ENCODE data around the gene MINDY4. TPM values are rescaled to one million over a fixed set of nuclear protein-coding genes. Genes with fewer than 3 reads are reported as not detected.

MINDY4 gene
- total RNA-seq, 1 experiment from 2014 or later = 7.6 TPM

DNA sequence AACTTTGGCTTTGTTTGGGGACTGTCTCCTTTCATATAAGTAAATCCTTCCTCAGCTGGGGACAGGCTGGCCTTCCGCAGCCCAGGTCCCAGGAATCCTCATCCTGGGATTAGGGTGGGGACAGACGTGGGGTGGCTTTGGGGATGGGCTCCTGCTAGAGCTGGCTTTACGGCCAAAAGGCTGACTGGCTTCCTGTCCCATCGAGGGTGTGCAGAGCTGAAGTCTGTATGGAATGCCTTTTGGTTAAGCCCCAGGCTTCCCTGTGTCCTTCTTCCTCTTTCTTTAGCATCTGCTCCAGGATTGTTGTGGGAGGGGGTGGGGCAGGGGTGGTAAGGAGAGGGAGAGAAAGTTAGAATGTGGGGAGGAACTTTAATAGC, 81.1 kb downstream of the MINDY4 start:
- no peak for DNase-seq (ENCODE audit: low spot score)

DNA sequence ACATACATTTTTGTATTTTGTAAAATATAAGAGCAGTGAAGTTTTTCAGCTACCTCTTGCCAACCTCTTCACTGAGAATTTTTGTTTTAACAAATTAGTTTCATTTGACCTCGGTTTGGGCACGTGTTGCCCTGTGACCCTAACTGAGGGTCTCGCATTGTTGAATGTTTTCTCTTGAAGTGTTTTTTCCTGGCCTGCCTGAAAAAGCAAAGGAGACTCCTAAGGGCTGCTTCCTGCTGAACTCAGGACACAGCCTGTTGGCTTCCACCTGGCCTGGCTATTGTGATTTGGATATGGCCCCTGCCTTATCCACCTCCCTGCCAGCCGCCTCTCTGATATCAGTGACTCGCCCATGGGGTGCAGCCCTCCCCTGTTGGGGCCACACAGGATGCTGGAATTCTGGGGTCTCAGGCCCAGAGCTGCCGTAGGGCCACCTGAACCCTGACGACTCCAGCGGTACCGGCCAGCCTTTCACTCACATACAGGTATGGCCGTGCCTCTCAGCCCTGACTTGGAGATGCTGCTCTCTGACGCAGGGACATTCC, 81.6 kb downstream of the MINDY4 start:
- DNase-seq (ENCODE audit: low spot score) = no peak

DNA sequence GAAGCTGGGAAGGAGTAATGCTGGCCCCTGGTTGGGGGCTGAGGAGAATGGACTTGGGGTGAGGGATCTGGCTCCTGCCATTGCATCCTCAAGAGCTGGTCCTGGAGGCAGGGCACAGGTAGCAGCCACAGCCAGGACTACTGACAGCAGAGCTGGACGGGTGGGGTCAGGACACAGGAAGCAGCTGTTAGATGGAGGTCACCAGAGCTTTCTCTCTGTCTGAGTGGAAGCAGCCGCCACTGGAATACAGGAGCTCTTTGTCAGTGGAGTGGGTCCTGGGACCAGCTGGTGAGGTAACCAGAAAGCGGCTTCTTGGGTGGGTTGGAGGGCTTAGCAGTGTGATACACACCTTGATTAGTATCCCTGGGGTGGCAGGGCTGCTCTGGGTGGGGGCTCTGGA, 82.4 kb downstream of the MINDY4 start:
- no peak for DNase-seq (ENCODE audit: low spot score)

DNA sequence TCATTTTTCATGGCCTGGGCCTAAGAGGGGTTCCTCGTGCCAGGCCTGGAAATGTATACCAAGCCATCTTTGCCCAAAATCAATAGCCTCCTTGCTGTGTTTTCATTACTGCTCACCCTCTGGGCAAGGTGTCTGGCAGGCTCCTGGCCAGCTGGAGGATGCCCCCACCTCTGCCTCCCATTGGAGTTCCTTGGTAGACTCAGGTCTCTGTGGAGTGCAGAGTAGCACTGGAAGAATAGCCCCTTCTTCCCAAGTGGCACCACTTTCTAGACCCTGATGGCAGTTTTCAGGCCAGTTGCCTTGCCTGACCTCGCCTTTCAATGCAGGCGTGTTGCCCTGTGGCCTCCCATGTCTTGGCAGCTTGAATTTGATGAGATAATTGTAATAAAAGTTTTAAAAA, 84.7 kb downstream of the MINDY4 start:
- DNase-seq (ENCODE audit: low spot score) = no peak

DNA sequence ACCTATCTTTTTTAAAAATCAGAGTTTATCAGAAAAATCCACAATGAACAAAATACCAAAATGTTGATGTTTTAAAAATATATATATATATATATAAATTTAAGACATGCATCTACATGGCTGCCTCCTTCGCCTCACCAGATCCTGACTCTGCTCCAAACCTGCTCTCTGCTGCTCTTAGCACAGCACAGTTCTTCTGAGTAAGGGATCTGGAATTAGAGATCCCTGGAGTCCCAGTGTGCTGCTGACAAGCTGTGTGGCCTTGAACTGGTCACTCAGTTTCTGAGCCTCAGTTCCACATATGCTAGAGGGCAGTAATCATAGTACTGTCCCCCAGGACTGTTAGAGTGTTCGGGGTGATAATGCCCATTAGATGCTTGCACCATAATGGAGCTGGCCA, 87.4 kb downstream of the MINDY4 start:
- DNase-seq (ENCODE audit: low spot score) = no peak

DNA sequence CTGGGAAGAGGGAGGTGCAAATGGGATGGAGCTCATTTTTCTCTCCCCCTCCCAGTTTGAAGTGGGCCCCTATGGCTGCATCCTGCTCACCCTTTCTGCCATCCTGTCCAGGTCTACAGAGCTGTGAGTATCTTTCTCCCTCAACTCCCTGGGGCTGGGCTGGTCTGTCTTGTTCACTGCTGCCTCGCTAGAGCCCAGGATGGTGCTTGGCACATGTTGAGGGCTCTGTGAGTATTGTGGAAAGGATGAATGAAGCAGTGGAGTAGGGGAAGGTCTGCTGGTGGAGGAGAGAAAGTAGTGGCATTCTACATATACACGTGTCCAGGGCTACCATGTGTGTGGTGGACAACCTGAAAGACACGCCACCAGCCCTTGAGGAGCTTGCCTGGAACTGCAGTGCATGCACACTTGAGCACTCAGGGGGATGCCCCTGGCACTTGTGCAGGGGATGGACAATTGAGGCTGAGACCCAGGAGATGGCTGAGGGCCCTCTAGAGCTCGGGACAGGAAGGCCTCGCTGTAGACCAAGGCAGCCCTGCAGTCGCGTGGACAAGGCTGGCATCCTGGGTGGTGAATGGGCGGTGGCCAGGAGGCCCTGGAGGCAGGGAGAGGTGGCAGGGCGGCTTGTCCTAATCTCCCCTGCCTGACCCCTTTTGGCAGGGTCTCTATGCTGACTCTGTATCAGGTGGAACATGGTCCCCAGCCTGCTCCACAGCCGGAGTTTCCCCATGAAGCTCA, 88.2 kb downstream of the MINDY4 start:
- DNase-seq (ENCODE audit: low spot score) = no peak

DNA sequence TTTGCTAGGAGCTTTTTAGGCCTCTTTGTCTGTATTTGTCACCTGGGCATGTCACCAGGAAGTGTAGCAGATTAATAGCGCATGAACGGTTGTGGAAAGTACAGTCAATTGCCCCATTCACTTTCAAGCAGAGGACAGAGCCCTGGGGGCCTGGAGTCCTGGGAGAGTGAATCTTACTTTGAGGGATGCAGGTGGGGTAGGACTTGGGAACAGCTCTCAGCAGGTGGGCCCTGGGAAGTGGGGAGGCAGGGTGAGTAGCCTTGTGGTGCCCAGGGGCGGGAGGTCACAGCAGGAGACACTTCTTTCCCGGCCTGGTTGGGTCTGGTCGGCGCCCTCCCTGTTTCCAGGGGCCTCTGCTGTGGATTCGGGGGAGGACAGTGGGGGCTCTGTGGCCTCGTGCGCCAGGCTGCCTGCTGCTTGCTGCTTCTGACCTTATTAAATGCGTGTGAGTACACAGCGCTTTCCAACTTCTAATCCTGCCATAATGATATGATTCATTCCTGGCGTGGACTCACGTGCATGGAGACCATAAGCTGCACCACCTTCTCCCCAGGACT, 88.8 kb downstream of the MINDY4 start:
- DNase-seq (ENCODE audit: low spot score) = no peak

DNA sequence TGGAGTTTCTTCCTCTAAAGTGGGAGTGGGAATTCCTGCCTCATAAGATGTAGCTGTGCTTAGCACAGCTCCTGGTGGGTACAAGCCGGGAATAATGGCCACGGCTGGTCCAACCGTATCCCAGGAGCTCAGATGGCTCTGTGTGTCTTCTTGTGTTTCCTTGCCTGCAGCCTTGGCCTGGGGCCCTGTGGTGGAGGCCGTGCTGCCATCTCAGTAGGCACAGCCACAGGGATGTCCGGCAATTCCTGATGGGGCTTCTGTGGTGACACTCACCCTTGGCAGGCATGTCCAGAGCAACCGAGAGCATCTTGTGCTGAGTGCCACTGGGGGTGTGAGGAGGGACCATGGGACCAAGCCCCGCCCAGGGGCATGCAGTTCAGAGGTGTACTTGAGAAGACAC, 90.4 kb downstream of the MINDY4 start:
- no peak for DNase-seq (ENCODE audit: low spot score)

DNA sequence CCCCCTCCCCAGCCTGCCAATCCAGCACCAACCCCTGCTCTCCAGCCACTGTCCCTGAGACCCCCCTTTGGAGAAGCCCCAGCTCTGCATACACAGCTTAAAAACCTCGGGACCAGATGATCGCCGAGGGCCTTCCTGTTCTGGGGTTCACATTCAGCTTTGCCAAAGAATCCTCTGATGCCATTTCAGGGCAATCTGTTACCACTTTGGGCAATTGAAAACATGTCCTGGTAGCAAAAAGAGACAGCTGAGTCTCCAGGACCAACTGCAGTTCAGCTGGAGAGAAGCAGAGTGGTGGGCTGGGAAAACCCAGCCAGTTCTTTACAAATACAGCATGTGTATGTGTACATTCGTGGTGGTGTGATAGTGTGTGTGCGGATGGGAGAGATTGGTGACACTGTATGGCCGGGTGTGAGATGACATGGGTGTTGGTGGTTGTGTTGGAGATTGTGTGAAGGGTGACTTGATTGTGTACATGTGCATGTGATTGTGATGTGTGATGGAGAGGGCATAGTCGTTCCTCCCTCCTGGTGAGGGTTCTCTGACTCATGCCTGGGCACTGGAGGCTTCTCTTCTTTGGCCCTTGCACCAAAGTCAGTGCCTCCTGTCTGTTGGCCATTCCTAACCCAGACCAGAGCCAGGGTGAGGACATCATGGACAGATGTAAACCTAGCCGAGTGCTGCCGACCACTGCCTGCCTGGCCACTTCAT, 91.9 kb downstream of the MINDY4 start:
- DNase-seq (ENCODE audit: low spot score) = no peak

DNA sequence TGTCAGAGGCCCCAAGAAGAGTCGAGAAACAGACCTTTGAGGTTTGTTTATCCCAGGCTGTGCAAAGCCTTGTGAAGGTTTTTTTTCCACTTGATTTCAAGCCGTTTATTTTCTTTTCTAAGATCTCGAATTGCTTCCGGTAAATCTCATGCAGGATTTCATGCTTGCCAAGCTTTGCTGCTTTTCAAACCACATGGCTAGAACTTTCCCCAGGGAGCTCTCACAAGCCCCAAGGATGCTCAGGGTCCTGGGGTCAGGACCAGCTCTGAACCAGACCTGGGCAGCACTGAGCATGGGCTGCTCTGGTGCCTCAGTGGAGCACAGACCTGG, 92.5 kb downstream of the MINDY4 start:
- DNase-seq (ENCODE audit: low spot score) = no peak

DNA sequence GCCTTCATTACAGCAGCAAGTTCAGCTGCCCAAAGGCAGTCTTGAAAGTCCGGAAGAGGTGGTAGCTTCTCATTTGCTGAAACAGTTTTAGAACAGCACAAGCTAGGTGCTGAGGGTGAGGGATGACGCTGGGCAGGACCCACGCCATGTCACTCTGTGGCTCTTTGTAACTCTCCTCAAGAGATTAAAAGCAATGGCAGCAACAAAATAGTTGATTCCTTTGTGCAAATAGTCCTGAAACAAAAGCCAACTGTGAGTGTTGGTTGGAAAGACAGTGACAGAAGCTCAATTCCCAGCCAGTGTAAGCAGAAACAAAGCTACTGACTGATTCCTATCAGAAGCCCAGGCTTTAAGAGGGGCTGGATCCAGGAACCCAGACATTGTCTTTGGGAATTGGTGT, 92.9 kb downstream of the MINDY4 start:
- no peak for DNase-seq (ENCODE audit: low spot score)

DNA sequence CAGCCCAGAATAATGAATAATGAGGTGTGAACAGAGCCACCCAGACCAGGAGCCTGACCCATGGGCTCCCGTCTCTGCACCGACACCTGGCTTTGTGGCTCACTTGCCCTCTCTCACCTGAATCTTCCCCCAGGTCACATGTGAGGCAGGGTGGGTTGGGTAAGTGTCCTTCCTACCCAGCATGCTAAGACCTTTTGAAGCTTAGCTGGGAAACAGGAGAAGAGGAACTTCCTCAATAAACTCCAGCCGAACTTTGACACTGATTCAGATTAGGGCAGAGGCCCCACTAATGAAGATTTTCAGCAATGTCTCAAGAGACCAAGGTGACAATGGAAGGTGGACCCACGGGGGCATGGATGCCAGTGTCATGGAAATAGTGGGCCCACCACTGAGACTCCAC, 93.9 kb downstream of the MINDY4 start:
- DNase-seq (ENCODE audit: low spot score) = no peak

DNA sequence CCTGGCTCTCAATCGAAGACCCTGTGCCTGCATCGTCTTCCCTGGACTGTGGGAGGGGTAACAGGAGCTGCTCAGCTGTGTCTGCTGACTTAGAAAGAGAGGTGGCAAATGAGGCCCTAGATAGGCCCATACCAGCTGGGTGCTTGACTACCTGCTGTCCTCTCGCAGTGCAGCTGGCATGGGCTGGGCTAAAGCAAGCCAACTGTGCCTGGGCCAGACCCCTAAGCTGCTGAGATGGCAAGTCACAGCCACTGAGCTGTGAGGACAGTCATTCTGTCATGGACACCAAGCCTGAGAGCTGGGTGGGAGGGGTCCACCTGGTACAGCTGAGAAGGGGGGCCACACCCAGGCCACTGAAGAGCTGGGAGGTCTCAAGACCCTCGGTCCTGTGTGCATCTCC, 94.6 kb downstream of the MINDY4 start:
- no peak for DNase-seq (ENCODE audit: low spot score)

DNA sequence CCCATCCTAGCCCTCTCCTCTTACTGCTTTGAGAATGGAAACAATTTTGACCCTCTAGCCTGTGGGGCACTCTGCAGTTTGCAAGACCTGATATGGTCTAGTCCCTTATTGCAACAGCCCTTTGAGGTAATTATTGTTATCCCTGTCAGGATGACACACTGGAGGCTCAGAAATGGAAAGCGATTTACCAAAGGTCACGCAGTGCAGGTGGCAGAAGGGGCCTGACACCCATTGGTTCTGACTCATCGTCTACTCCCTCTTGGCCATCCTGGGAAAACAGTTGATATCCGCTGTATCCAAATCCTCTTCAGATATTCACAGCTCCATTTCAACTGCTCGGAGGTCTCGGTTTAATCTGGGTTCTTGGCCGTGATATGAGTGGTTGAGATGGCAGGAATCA, 95.7 kb downstream of the MINDY4 start:
- DNase-seq (ENCODE audit: low spot score) = peak; percentile 23

DNA sequence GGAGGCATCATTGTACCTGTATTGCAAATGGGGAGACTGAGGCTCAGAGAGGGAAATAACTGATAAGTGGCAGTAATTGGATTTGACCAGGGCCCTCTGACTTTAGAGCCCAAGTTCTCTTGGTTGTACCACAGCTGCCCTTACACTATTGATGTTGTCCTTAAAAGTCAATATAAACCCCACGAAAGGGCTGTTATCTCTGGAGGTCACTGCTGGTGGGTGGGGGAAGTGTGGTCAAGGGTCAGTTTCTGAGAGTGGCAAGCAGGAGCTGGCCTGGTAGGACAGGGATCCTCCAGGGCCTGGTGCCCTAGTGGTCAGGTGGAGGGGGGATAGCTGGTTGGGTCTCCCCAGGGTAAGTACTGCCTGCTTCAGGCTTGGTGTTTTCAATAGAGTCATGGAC, 96.3 kb downstream of the MINDY4 start:
- no peak for DNase-seq (ENCODE audit: low spot score)

DNA sequence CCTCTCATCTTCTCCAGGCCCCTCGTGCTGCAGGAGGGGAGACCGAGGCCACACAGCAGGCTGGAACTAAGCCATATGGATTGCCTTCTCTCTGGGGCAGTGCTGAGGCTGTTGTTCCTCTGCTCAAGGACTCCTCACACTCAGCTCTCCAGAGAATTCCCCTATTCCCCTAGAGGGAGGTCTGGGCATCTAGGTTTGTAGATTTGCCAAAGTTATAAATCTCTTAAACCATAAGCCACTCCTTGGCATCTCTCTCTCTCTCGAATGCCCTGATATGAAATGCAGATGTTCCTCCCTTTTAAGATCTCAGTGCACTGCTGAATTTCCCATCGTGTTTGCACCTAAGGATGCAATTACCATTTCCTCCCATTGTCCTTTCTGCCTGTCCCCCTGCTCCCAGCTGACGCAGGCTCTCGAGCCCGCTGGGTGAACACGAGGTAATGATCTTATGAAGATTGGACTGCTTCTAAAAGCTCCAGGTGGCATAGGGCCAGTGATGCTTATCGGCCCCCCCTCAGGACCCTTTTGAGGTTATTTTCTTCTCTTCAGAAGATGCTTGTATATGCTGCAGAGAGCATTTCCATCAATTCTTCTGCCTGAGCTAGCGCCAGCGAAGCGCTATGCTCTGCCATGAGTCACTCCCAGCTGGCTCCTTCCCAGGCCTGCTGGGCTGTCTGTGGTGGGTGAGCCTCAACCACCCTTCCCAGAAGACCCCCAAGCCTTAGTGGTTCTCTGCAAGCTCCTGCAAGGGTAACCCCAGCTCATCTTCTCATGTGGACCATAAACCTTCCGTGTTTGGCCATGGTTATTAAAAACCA, 98.8 kb downstream of the MINDY4 start:
- DNase-seq (ENCODE audit: low spot score) = peak; percentile 64

DNA sequence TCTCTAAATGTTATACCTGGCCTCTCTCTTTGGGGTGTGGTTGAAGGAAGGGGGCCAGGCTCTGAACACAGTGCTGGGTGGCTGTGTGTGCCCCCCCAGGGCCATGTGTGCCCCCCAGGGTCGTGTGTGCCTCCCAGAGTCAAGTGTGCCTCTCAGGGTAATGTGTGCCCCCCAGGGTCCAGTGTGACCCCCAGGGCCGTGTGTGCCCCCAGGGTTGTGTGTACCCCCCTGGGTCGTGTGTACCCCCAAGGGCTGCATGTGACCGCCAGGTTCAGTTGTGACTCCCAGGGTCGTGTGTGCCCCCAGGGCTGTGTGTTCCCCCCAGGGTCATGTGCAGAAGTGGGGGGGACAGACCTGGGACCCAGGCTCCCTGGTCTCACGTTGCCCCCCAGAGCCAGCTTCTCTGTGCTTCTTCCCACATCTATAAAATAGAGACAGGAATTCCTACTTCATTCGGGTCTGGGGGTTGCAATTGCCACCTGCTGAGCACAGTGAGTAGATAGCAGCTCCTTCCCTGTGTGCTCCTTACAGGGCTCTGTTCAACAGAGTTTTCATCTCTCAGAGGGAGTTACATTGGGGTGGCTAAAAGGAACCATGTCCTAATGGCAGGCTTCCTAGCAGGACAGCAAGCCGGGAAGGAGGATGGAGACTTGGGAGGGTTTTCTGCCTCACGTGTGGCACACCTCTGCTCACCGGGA, 99.8 kb downstream of the MINDY4 start:
- no peak for DNase-seq (ENCODE audit: low spot score)

DNA sequence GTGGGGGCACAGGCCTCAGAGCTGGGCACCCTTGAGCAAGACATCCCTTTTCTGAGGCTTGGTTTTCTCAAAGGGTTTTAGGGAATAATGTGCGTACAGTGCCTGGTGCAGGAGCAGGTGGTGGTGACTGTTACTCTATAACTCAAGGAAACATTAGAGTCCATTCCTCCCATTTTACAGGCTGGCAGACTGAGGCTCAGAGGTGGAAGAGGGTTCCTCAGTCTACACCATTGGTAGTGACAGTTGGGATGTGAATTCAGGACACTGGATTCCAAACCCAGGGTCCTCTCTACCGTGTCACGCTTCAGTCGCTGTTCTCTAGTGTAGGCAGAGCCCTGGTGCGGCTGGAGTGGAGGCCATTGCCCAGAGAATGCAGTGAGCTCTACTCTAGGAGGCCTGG, 100.4 kb downstream of the MINDY4 start:
- DNase-seq (ENCODE audit: low spot score) = no peak

DNA sequence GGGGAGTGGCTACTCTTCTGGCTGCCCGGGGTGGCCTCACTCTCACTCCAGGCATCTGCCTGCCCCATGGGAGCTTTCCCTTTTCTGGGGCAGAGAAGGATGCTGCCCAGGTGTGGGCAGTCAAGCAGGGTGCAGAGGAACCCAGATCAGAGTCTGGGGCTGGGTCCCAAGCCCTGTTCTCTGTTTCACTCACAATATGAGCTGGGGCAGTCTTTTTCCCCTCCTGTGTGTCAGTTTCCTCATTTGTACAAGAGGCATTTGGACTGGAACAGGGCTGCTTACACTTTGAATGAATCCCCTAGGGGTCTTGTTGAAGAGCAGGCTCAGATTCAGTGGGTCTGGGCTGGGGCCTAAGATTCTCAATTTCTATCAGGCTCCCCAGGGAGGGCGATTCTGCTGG, 102.0 kb downstream of the MINDY4 start:
- DNase-seq (ENCODE audit: low spot score) = no peak

DNA sequence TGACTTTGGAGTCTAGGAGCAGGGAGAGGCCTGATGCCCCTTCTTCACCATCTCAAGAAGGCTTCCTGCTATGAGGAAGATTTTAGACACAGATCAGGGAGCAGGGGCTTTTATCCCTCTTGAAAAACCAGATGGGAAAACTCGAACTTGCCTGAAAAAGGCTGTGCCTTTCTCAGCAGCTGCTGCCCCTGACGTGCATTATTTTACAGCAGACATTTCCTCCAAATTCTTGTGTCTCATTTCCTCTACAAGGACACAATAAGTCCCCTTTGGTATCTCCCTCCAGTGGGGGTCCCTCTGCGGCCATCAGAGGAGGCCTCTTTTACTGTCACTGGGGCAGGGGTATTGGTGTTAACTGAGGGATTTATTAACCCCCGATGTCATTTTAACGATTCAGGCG, 102.4 kb downstream of the MINDY4 start:
- no peak for DNase-seq (ENCODE audit: low spot score)

DNA sequence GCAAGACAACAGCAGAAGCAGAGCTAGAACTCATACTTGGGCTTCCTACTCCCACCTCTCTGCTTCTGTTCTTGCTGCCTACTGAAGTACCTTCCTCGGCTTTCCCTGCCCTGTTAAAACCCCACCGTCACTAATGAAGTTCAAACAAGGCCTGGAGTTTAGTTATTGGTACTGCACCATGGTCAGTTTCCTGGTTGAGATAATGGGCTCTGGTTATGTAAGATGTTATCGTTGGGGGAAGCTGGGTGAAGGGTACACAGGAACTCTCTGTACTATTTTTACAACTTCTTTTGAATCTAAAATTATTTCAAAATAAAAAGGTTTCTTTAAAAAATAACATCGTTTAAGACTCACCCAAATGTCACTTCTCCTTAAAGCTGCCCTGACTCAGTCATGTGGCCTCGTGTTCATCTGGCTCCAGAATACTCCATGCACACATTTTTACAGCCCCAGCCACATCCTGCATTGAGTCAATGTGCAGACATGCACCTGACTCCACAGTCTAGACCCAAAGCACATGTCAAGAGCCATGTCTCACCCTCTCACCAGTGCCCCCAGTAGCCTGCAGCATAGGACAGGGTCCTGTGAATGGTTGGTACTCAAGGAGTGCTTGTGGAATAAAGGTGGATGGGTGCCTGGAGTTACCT, 103.6 kb downstream of the MINDY4 start:
- no peak for DNase-seq (ENCODE audit: low spot score)

Data from A172 (cell line).